Astrocyte of the hippocampus (primary cell): ENCODE data around the gene SFSWAP.
"Not testable (repeated sequence)": the region's sequence is repeated elsewhere in the genome, so short reads cannot be mapped to it uniquely, and the experiment has no call there.

ENCODE experiments used
- DNase-seq: peaks from one replicate; pipeline ENCODE4 v3.0.0; 2011; ENCODE audit warnings: low read depth, low spot score

The SFSWAP gene

DNA sequence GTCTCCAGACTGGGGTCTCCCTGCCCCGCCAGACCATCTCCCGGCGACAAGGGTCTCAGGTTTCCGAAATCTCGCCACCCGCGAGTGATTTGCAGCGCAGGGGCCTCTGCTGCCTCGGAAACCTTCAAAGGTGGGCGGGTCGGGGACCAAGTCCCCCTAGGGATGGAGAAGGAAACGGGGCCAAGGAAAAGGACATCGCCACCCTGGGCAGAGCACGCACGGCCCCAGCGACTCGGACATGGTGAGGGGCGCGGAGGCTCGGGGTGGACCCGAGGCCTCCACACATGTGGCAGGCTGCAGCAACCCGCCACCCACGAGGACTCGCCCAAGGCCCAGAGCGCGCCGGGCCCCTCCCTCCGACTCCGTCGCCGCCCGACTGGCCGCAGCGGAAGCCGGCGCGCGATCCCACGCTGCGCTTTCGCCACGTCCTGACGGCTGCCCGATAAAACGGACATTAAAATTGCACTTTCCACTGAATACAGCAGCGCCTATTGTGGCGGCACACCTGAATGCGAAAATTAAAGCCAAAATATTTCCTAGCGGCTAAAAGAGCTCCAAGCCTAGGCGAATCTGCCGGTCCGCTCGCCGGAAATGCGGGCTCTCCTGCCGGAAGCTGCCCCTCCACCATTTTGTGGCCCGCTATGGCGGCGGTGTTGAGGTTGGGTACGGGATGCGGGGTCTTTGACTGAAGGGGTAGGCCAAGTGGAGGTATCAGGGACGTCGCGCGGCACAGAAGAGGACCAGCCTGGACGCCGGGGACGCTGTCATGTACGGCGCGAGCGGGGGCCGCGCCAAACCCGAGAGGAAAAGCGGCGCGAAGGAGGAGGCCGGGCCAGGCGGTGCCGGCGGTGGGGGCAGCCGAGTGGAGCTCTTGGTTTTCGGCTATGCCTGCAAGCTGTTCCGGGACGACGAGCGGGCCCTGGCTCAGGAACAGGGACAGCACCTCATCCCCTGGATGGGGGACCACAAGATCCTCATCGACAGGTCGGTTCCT, at the start of gene SFSWAP:
SFSWAP (plus strand) TSS at position 627 of the 994 bp plus-strand sequence; CDS start at position 767, 140 bp downstream.
- DNase-seq, result peak; percentile 89

DNA sequence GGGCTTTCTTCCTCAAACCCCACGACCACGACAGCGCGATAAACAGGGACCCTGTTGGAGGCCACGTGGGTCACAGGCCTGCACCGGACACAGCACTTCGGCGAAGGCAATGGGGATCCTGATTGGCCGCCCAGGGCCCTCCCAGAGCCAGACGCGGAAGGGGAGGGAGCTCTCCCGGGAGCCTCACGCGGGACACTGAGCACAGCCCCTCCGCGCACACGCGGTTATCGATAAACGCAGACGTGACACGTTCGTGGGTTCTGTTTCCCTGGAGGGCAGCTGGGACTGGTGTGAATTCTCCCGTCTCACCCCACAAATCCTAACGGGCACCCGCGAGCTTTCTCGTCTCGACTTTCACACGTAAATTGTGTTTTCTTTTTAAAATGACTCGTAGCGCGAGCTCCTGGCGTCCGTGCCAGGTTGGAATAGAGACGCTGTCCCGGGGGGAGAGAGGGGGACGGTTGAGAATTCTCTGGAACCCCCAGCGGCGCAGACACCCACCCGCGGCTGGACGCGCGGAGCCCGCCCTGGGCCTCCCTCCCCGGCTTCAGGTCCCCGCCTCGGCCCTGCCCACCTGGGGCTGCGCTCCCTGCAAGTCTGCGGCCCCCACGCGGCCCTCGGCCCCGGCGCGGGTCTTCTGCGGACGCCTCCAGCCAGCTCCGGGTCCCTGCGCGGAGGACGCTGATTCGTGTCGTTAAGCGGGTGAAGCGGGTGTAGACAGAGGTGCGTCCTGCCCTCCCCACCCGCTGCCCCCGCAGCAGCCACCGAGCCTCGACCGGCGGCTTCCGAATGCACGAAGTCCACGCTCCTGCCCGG, 49.5 kb upstream of the SFSWAP start:
- not testable (repeated sequence) for DNase-seq

DNA sequence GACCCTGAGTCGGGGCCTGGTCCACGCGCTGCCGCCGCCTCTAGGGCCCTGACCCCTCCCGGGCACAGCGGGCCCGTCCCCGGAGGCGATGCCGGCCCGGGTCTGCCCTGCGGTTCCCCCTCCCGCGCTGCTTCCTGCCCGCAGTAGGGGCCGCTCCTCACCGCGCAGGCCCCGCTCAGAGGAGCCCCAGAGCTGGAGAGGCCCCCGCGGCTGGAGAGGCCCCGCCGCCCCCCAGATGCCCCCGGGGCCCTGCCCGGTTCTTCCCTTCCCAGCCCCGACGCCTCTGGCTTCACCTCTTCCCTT, 49.0 kb upstream of the SFSWAP start:
- not testable (repeated sequence) for DNase-seq

DNA sequence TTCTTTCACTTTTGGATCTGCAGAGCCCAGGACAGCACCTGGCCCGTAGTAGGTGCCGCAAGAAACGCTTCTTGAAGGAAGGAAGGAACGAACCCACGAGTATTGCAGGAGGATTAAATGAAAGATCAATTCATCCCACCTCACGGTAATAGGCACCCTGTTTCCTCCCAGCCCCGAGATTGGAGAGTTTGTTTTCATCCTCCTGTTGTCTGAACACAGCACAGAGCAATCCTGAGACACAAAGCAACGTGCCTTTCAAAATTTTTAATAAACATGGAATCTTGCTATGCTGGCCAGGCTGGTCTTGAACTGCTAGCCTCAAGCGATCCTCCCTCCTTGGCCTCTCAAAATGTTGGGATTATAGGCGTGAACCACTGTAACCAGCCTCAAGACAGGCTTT, 48.5 kb upstream of the SFSWAP start:
- not testable (repeated sequence) for DNase-seq

DNA sequence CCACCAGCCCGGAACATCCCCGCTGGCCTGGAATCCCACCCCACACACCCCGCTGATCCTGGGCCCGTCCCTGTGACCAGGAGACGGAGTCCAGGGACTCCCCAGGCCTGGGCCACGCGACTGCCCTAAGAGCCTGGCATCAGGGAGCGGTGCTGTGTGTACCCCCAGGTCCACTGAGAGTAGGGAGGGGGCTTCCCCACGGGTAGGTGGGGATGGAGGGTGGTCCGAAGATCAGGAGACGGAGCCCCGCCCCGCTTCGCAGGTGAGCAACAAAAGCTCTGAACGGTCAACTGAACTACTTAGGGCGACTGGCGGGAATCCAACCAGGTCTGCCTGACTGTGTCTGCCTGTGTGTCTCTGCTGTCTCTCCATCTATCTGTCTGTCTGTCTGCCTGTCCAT, 45.2 kb upstream of the SFSWAP start:
- not testable (repeated sequence) for DNase-seq

DNA sequence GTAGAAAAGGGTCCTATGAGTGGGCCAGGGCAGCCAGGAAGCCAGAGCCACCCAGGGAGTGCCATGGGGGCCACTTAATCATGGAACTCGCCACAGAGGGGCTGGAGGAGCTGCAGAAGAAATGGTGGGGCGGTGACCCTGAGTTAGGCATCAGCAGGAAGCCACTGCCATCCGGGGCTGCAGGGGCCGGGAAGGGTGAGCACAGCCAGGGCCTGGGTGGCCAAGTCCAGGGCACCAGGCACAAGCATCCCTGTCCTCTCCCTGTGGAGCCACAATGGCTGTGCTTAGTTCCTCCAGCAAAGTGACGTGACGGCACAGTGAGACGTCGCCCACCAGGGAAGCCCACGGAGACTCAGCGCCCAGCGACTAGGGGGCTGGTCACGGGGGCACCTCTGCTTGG, 44.4 kb upstream of the SFSWAP start:
- DNase-seq, result not testable (repeated sequence)

DNA sequence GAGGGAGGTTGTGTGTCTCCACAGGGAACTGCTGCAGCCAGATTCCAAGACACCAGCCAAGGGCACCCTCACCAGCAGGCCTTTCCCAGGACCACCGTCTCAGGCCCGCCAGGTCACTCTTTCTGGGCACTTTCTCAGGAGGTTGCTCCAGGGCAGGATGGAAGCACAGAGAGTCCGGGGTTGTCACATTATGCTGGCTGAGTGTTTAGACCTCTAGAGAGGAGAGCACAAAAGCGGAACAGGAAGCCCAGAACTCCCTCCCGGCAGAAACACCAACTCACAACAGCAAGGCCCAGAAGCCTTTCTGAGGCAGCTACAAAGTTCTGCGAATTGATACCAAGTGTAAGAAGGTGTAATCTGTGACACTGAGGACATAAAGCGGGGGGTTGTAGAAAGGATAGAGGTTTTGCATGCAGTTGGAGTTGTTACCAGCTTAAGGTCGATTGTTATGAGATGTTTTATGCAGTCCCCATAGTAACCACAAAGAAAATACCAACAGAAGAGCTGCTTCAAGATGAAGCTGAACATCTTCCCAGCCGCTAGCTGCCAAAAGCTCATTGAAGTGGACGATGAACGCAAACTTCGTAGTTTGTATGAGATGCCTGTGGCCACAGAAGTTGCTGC, 43.8 kb upstream of the SFSWAP start:
- DNase-seq, result peak; percentile 0

DNA sequence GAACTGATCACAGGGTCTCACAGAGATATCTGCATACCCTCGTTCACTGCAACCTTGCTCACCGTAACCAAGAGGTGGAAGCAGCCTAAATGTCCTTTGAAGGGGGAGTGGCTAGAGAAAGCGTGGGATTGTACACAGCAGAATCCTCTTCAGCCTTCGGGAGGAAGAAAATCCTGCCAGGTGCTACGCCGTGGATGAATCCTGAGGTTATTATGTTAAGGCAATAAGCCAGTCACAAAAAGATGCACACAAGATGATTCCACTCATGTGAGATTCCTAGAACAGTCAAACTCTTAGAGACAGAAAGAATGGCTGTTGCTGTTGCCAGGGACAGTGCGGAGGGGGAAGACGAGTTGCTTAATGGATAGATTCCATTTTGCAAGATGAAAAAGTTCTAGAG, 39.6 kb upstream of the SFSWAP start:
- no peak for DNase-seq

DNA sequence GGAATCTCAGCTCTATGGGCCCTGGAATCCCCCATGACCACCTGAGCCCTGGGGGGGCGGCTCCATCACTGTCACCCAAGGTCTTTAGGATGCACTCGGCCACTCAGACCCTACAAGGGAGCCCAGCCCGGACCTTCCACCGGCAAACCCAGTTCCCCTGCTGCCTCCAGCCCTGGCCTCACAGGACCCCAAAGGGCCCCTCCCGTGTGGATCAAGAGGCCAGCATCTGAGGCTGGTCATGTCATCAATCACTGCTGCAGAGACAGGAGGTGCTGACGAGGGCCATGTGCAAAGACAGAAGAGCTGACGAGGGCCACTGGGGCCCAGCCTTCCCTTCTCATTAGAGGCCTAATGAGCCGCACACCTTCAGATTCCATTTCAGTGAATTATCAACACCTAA, 39.0 kb upstream of the SFSWAP start:
- DNase-seq, result no peak

DNA sequence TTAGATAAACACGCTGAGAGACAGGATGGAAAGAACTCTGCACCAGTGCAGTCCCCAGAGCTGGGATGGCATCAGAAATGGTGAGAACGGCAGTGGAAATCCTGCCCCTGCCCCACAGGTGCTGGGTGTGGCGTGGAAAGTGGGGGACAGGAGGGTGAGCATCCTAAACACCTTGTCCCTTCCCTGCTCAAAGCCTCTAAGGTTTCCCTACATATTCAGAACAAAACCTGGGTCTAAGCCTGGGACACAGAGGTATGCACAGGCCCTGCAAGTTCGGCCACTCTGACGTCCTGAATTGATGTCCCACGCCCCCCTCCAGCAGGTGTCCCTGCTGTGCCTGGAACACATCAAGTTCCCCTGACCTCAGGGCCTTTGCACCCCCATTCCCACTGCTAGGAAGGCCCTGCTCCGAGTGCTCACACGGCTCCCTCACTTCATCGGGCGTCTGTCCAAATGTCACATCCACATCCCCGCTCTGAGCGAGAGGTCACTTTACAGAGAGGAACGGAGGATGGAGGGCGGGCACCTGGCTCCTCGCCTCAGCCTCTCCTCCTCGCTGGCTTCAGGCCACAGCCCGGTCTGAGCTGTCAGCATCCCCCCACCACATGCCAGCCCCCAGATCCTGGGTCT, 38.5 kb upstream of the SFSWAP start:
- no peak for DNase-seq

DNA sequence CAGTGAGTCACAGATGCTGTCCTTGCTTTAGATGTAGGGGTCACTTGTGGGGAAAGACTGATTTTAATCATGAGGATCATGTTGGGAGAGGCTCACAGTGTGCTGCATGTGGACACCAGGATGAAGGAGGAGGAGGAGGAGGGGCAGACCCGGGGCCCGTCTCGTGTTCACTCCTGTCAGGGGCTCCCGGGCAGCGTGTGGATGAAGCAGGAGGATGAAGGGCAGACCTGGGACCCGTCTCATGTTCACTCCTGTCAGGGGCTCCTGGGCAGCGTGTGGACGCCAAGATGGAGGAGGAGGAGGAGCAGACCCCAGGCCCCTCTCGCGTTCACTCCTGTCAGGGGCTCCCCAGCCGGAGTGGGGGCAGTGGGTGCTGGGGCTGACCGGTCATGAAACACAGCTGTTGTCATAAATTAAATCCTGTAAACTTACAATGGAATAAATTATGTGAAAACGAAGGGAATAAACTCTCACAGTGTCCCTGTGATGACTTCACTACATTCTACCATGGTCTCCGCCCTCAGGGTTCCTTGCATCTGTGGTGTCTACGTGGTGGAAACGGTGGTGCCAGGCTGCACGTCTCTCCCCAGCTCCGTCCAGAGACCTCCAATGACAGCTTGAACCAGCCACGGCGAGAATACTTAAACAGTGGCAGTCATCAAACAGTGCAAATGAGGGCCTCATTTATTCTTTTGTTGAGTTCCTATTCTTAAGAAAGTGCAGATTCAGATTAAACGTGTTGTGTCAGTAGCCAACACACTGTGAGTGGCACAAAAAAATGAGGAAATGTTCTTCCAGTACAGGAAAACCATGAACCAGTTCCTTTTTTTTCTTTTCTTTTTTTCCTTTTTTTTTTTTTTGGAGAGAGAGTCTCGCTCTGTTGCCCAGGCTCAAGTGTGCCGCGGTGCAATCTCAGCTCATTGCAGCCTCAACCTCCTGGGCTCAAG, 37.7 kb upstream of the SFSWAP start:
- DNase-seq, result no peak

DNA sequence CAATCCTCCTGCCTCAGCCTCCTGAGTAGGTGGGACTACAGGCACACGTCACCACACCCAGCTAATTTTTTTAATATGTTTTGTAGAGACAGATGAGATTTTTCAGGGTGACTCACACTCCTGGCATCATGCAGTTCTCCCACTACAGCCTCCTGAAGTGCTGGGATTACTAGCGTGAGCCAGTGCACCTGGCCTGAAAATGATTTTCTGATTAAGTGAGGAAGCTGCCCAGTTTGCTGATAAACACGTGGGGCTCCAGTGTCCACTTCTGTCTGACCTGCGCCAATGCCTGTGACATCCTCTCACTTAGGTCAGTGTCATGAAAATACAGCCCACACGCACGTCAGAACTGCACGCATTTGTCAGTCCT, 37.0 kb upstream of the SFSWAP start:
- DNase-seq, result peak; percentile 9

DNA sequence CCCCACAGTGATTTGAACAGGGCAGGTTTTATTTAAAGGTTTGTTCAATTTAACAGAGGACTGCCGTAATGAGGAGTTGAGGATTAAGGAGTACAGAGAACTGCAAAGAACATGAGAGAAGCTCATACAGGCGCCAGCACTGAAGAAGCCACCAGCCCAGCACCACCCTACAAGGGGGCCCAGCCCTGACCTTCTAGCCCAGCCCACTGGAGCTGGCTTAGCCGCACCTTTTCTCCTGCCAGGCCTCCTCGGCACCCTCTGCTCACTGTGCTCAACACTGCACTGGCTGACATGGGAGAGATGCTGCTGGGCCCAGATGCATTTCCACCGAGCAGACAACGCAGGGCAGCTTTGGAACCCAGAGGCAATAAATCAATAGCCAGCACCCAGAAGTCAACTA, 36.5 kb upstream of the SFSWAP start:
- no peak for DNase-seq

DNA sequence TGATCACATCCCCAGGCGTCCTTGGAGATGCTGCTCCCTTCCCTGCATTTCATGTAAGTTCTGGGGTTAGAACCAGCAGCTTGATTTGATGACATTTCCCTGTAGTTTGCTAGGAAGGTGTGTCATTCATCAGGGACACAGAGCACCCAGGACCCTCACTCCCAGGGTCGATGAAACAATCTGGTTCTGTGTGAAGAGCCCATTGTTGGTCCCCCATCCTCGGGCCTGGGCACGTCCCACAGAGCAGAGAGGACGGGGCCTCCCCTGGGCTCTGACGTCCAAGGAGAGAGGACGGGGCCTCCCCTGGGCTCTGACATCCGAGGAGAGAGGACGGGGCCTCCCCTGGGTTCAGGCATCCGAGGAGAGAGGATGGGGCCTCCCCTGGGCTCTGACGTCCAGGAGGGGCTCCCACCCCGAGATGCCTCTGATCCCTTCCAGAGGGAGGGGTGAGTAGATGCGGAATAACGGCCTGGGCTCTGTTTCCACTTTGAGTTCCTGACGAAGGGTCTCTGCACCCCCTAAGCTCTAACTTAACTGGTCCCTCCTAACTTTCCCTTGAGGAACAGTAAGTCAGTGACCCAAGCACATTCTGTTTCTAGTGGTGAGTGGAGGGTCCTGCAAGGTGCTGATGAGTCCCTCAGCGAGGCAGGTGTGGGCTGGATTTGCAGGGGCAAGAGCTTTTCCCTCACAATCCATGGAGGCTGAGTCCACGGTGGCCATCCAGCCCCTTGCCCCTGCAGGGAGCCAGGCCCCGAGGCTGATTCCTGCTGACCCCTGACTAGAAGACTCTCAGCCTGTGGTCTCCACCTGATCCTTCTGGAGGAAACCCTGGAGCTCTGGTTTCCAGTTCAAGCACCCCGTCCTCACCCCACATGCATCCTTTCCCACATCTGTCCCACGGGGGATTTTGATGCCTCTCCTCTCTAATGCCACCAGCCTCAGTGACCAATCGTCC, 35.5 kb upstream of the SFSWAP start:
- no peak for DNase-seq

DNA sequence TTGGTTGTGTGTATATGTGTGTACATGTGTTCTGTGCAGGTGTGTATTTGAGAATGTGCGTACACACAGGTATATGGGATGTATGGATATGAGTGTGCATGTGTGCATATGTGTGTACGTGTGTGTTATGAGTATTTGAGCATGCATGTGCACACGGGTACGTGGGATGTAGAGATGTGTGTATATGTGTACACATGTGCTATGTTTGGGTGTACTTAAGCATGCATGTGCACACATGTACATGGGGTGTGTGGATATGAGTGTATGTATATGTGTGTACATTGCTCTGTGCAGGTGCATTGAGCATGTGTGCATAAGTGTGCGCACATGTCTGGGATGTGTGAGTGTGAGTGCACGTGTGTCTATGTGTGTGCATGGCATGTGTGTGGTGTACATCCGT, 34.3 kb upstream of the SFSWAP start:
- no peak for DNase-seq

DNA sequence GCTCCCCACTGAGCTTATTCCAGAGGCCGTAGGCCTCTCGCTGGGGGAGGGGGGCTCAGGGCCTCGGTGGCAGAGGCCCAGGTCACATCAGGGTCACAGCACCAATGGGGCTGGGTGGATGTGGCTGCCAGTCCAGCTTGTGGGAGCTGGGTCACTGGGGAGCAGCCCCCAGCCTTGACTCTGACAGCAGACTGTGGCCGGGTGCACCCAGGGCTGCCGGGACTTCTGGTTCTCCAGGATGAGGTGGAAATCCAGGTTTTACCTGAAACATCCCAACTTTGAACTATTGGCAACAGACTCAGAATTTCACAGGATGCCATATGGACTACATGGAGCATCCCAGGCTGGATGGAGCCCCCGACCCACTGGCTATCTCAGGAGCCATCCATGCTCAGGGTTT, 33.8 kb upstream of the SFSWAP start:
- not testable (repeated sequence) for DNase-seq

DNA sequence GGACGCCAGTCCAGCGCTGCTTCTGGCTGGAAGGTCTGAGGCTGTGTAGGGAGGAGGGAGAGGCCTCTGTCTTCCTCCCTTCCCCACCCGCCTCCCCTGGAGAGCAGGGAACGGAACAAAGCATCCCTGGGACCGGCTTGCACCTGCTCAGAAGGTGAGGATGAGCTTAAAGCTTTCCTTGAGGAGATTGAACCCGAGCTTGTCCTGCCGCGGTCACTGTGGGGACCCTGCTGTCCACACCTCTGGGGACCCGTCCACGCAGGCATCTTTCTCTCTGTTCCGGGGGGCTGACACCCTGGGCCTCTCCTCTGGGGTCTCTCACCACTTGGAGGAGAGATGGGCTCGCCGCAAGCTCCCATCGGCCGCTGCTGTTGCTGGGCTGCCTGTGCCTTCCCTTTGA, 33.2 kb upstream of the SFSWAP start:
- DNase-seq, result no peak

DNA sequence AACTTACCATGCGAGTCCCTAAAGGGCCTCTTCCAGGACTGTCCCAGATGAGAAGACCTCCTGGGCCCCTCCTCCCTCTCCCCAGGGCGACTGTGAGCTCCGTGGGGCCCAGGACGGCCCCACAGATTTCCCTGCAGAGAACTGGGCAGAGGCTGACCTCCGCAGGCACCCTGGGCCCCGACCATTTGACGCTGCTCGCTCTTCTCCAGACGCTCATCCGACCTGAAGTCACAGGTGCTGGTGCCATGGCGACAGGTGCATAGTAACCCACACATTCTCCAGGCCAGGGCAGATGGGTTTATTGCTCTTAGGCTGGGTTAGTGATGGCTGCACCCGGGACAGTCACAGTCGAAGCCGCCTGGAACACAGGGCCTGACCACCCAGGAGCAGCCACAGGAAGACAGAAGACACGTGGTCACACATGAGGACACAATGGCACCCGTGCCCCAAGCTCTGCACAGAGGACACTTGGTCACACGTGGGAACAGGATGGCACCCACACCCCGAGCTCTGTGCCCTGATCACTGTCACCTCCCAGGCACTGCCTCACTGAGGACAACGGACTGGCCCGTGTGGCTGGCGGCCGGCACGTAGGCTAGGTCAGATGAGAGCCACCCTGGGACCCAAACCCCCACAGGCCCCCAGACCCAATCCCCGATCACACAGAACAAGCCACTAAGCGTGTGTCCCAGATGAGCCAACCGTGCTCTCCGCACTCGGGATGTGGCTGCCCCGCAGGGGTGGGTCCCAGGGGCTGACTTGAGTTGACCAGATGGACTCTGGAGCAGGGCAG, 32.3 kb upstream of the SFSWAP start:
- DNase-seq, result not testable (repeated sequence)

DNA sequence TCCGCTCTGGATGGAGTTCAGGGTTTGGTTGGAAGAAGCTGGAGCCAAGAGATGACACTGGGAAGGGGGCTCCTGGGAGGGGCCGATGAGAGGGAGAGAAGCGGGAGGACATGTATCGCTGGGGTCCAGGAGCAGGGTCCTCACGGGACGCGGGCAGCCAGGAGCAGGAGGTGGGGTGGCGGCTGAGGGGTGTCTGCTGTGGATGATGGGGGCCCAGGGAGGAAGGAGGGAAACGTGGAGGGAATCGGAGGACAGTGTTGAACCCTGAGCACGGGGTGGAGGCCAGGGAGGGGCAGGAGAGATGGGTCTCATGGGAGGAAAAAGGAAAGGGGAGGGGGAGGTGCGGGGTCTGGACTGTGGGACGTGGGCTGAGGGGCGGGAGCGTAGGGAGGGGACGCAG, 31.7 kb upstream of the SFSWAP start:
- not testable (repeated sequence) for DNase-seq
